Epithelial cell of proximal tubule (primary cell): ENCODE data around the gene KLHL29. TPM values are rescaled to one million over a fixed set of nuclear protein-coding genes. Genes with fewer than 3 reads are reported as not detected.

ENCODE experiments used
- DNase-seq: peaks from one replicate; pipeline ENCODE4 v3.0.0-alpha.2; 2011; ENCODE audit warnings: low read depth
- H3K4me3 ChIP-seq: 2 replicates; pipeline ENCODE4 v1.5.1; 2011; ENCODE audit warnings: low read depth, mild to moderate bottlenecking, low read length
- CTCF ChIP-seq: conservative IDR thresholded peaks from 2 replicates; pipeline ENCODE4 v1.5.1; 2012; ENCODE audit warnings: low read depth, mild to moderate bottlenecking, low read length
- total RNA-seq: library from RNA; depleted of rRNA; stranded (reverse); fragments of >200 nt; gene quantifications from 2 replicates; pipeline ENCODE4 v1.2.3, GENCODE V29; 2015

The KLHL29 gene
- total RNA-seq, 1 donor from 2014 or later, result 12.0 TPM

- no peak overlapping the region for H3K4me3 ChIP-seq
- no peak for DNase-seq
- no peak for TF ChIP-seq CTCF
Measured at GRCh38 chr2:23367760-23368159, 17.2 kb upstream of the KLHL29 start.

- no peak for DNase-seq
- no peak overlapping the region for H3K4me3 ChIP-seq
- no peak for TF ChIP-seq CTCF
Measured at GRCh38 chr2:23373666-23374065, 11.3 kb upstream of the KLHL29 start.

GRCh38 chr2:23375448-23375847 is 9.5 kb upstream of the KLHL29 start:
- no peak overlapping the region for H3K4me3 ChIP-seq
- DNase-seq, result no peak
- TF ChIP-seq CTCF, result no peak

- H3K4me3 ChIP-seq, result no peak overlapping the region
- TF ChIP-seq CTCF, result no peak
- no peak for DNase-seq
Measured at GRCh38 chr2:23376075-23376474, 8.9 kb upstream of the KLHL29 start.

- no peak overlapping the region for H3K4me3 ChIP-seq
- no peak for TF ChIP-seq CTCF
- DNase-seq, result no peak
Measured at GRCh38 chr2:23376972-23377371, 8.0 kb upstream of the KLHL29 start.

- TF ChIP-seq CTCF, result no peak
Measured at GRCh38 chr2:23377771-23378170, 7.2 kb upstream of the KLHL29 start.

GRCh38 chr2:23378496-23378895 is 6.5 kb upstream of the KLHL29 start:
- DNase-seq, result no peak
- TF ChIP-seq CTCF, result no peak
- H3K4me3 ChIP-seq, result no peak overlapping the region

More at GRCh38 chr2:23377771-23378170, 7.2 kb upstream of the KLHL29 start:
- no peak for DNase-seq
- no peak overlapping the region for H3K4me3 ChIP-seq
